ENCODE data around the gene PALM3.
A peak's percentile ranks its signal among the peaks of the same experiment; 100 is the strongest.
"Not testable (repeated sequence)": the region's sequence is repeated elsewhere in the genome, so short reads cannot be mapped to it uniquely, and the experiment has no call there.

PALM3 gene

GRCh38 chr19:14035159-14035558 lies 26.7 kb downstream of the PALM3 start:
- H3K9me3 ChIP-seq (ENCODE audit: severe bottlenecking); H3K27ac ChIP-seq (ENCODE audit: poor library complexity, severe bottlenecking); ATAC-seq (ENCODE audit: low read depth); DNase-seq (ENCODE audit: low spot score); H3K27me3 ChIP-seq (ENCODE audit: insufficient read depth, poor library complexity, severe bottlenecking); H3K4me1 ChIP-seq (ENCODE audit: insufficient read depth, poor library complexity, severe bottlenecking); H3K36me3 ChIP-seq (ENCODE audit: low read depth); H3K4me3 ChIP-seq (ENCODE audit: severe bottlenecking): not testable (repeated sequence)
- TF ChIP-seq, protein P1, sequence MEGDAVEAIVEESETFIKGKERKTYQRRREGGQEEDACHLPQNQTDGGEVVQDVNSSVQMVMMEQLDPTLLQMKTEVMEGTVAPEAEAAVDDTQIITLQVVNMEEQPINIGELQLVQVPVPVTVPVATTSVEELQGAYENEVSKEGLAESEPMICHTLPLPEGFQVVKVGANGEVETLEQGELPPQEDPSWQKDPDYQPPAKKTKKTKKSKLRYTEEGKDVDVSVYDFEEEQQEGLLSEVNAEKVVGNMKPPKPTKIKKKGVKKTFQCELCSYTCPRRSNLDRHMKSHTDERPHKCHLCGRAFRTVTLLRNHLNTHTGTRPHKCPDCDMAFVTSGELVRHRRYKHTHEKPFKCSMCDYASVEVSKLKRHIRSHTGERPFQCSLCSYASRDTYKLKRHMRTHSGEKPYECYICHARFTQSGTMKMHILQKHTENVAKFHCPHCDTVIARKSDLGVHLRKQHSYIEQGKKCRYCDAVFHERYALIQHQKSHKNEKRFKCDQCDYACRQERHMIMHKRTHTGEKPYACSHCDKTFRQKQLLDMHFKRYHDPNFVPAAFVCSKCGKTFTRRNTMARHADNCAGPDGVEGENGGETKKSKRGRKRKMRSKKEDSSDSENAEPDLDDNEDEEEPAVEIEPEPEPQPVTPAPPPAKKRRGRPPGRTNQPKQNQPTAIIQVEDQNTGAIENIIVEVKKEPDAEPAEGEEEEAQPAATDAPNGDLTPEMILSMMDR (IDR thresholded peaks at IDR 0.05; ENCODE audit: poor library complexity, severe bottlenecking): peak; percentile 6

DNA sequence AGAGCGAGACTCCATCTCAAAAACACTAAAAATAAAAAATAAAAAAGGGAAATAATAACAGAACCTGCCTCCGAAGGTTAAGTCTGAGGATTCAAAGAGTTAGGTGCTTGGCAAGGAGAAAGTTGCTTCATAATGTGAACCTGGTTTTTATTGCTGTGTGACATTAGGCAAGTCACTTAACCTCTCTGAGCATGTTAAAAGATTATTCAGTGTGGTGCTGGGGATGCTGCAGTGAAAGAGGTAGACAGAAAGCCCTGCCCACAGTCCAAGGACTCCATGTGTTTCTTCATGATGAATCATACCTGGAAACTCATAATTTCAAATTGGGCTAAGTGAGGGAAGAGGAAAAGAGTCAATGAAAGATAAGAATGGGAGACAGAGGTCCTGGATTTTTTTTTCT lies 27.9 kb downstream of the PALM3 start:
- Histone ChIP-seq H3K9me3 (ENCODE audit: severe bottlenecking) (no peaks in the 10 kb centered on the region), H3K27ac (ENCODE audit: poor library complexity, severe bottlenecking) (no peak overlapping the region), H3K4me3 (ENCODE audit: severe bottlenecking) (no peak overlapping the region), H3K4me1 (ENCODE audit: insufficient read depth, poor library complexity, severe bottlenecking) (no peaks in the 10 kb centered on the region), H3K36me3 (ENCODE audit: low read depth) (no peaks in the 10 kb centered on the region), H3K27me3 (ENCODE audit: insufficient read depth, poor library complexity, severe bottlenecking) (no peaks in the 10 kb centered on the region)
- TF ChIP-seq, protein P1 (IDR thresholded peaks at IDR 0.05; ENCODE audit: poor library complexity, severe bottlenecking): no peak
- ATAC-seq (ENCODE audit: low read depth) (no peak), DNase-seq (ENCODE audit: low spot score) (no peak)

DNA sequence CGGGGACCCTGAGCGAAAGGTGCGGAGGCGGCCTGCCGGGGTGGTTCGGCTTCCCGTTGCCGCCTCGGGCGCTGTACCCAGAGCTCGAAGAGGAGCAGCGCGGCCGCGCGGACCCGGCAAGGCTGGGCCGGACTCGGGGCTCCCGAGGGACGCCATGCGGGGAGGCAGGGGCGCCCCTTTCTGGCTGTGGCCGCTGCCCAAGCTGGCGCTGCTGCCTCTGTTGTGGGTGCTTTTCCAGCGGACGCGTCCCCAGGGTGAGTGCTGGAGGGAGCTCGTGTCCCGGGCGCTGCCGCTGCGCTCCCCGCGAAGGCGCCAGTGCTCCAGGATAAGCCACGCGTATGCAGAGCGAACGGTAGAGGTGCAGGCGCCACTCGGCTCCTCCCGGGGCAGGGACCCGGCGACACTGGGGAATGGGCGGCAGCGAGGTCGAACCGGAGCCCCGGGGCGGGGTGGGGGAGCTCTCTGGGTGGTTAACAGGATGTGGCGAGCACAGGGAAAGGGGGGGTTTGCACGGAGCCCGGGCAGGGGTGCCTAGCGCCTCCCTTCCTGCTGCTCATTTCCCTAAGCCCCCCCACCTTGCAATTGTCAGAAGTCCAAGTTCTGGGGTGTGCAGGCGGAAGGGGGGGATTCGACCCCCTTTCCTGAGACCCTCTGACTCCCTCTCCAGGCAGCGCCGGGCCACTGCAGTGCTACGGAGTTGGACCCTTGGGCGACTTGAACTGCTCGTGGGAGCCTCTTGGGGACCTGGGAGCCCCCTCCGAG lies 30.0 kb downstream of the PALM3 start, which contains the start of gene IL27RA:
IL27RA (plus strand) TSS at position 44 of the 762 bp plus-strand sequence; CDS start at position 155, 111 bp downstream.
- ATAC-seq (ENCODE audit: low read depth) (peak; percentile 84), DNase-seq (ENCODE audit: low spot score) (no peak)
- TF ChIP-seq, protein P1 (IDR thresholded peaks at IDR 0.05; ENCODE audit: poor library complexity, severe bottlenecking): peak; percentile 53
- Histone ChIP-seq H3K9me3 (ENCODE audit: severe bottlenecking) (no peaks in the 10 kb centered on the region), H3K4me1 (ENCODE audit: insufficient read depth, poor library complexity, severe bottlenecking) (no peaks in the 10 kb centered on the region), H3K4me3 (ENCODE audit: severe bottlenecking) (peak within 1 kb of the TSS; percentile 62), H3K27me3 (ENCODE audit: insufficient read depth, poor library complexity, severe bottlenecking) (no peaks in the 10 kb centered on the region), H3K27ac (ENCODE audit: poor library complexity, severe bottlenecking) (no peak within 1 kb of the TSS), H3K36me3 (ENCODE audit: low read depth) (no peaks in the 10 kb centered on the region)

DNA sequence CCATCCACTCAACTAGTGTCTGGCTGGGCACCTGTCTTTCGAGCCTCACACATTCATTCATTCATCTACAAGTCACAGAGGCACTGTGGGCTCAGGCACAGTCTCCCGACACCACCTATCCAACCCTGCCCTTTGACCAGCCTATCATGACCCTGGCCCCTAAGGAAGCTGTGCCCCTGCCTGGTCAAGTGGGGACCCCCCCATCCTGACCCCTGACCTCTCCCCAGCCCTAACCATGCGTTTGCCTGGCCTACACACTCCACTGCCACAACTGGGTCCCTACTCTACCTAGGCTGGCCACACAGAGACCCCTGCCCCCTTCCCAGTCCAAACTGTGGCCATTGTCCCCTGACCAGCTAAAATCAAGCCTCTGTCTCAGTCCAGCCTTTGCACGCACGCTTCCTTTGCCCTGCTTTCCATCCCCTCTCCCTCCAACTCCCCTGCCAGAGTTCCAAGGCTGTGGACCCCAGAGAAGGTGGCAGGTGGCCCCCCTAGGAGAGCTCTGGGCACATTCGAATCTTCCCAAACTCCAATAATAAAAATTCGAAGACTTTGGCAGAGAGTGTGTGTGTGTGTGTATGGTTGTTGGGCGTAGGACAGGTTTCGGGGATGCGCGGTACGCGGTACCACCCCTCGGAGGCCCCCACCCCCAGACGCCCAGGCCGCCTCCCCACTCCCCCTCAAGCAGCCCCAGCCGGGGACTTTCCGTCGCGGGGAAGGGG lies 30.7 kb downstream of the PALM3 start:
- TF ChIP-seq, protein P1 (IDR thresholded peaks at IDR 0.05; ENCODE audit: poor library complexity, severe bottlenecking): no peak
- peak overlapping the region; percentile 62 for H3K4me3 ChIP-seq (ENCODE audit: severe bottlenecking)
- DNase-seq (ENCODE audit: low spot score) (no peak), ATAC-seq (ENCODE audit: low read depth) (no peak; the same call in 2 of the 3 replicates)
- H3K27ac ChIP-seq (ENCODE audit: poor library complexity, severe bottlenecking): no peak overlapping the region
- no peaks in the 10 kb centered on the region for H3K9me3 ChIP-seq (ENCODE audit: severe bottlenecking)
- H3K27me3 ChIP-seq (ENCODE audit: insufficient read depth, poor library complexity, severe bottlenecking): no peaks in the 10 kb centered on the region
- H3K36me3 ChIP-seq (ENCODE audit: low read depth): no peaks in the 10 kb centered on the region
- H3K4me1 ChIP-seq (ENCODE audit: insufficient read depth, poor library complexity, severe bottlenecking): no peaks in the 10 kb centered on the region
